ENCODE measurements around the gene PIK3R2. TPM values are rescaled to one million over a fixed set of nuclear protein-coding genes. Genes with fewer than 3 reads are reported as not detected.

Gene PIK3R2
- total RNA-seq, 2 donors from 2014 or later = 12.6 to 20.1 TPM

DNA sequence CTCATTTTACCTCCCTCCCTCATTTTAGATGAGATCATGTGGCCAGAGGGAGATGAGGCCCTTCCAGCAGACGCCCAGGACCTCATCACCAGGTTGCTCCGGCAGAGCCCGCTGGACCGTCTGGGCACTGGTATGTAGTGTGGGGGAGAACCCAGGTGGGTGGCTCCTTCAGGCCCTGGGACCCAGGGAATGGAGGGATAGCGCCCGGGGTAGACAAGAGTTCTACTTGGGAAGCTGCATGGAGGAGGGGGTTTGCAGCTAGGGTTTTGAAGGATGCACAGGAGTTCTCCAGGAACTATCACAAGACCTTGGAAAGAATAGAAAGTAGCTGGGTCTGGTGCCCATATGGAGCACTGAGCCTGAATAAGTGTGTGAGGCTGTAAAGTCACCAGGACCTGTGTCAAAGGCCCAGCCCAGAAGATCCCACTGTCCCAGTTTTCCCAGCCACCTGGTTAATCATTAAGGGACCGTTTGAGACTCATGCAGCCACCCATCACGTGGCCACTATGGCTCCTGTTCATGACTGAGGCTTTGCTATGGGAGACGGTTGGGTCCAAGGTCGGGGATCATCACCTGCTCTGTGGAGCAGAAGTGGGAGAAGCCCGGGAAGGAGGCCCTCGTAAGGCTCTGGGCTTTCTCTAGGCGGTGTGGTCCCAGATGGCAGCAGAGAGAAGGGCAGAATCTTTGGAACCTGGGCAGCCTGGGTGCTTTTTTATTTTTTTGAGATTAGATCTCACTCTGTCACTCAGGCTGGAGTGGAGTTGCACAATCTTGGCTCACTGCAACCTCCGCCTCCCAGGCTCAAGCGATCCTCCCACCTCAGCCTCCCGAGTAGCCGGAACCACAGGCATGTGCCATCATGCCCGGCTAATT lies 17.0 kb upstream of the PIK3R2 start:
- Mint-ChIP-seq H3K9me3 (no peaks in the 10 kb centered on the region), H3K4me1 (ENCODE audit: low read depth in 2 of 2) (peaks cover 0 to 14% of the 10 kb centered on the region in 2 donors), H3K27me3 (no peaks in the 10 kb centered on the region), H3K36me3 (peaks cover 10% of the 10 kb centered on the region), H3K4me3 (no peak overlapping the region), H3K27ac (peak overlapping the region in 1 of 2 donors; percentile 58)
- ATAC-seq (no peak), DNase-seq (ENCODE audit: low spot score) (no peak)

- no peaks in the 10 kb centered on the region for H3K9me3 Mint-ChIP-seq
- no peaks in the 10 kb centered on the region for H3K27me3 Mint-ChIP-seq
- ATAC-seq (no peak), DNase-seq (ENCODE audit: low spot score) (no peak)
- peaks cover 10% of the 10 kb centered on the region for H3K36me3 Mint-ChIP-seq
- H3K27ac Mint-ChIP-seq = no peak overlapping the region
- peaks cover 0 to 11% of the 10 kb centered on the region in 2 donors for H3K4me1 Mint-ChIP-seq (ENCODE audit: low read depth in 2 of 2)
- H3K4me3 Mint-ChIP-seq = no peak overlapping the region
These were observed 15.7 kb upstream of the PIK3R2 start for GRCh38 chr19:18137242-18137641.

DNA sequence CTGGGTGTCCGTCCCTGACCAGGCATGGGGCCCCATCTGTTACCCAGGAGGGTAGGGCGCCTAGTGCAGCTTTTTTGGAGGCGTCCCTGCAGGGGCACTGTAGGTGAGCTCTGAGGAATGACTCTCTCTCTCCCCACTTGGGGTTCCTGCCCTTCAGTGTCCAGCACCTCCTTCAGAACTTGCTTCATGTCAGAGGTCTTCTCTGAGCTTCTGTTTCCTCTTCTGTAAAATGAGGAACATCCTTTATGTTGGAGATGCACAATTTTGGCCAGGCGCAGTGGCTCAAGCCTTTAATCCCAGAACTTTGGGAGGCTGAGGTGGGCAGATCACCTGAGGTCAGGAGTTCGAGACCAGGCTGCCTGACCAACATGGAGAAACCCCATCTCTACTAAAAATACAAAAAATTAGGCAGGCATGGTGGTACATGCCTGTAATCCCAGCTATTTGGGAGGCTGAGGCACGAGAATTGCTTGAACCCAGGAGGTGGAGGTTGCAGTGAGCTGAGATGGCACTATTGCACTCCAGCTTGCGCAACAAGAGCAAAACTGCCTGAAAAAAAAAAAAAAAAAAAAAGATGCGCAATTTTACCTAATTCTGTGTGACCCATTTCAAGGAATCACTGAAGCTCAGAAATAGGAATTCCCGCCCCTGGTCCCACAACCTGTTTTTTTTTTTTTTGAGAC lies 15.2 kb upstream of the PIK3R2 start:
- no peak overlapping the region for H3K27ac Mint-ChIP-seq
- no peaks in the 10 kb centered on the region for H3K27me3 Mint-ChIP-seq
- H3K4me3 Mint-ChIP-seq = no peak overlapping the region
- ATAC-seq (no peak), DNase-seq (ENCODE audit: low spot score) (no peak)
- H3K36me3 Mint-ChIP-seq = peaks cover 10% of the 10 kb centered on the region
- H3K4me1 Mint-ChIP-seq (ENCODE audit: low read depth in 2 of 2) = peaks cover 0 to 11% of the 10 kb centered on the region in 2 donors
- no peaks in the 10 kb centered on the region for H3K9me3 Mint-ChIP-seq

DNA sequence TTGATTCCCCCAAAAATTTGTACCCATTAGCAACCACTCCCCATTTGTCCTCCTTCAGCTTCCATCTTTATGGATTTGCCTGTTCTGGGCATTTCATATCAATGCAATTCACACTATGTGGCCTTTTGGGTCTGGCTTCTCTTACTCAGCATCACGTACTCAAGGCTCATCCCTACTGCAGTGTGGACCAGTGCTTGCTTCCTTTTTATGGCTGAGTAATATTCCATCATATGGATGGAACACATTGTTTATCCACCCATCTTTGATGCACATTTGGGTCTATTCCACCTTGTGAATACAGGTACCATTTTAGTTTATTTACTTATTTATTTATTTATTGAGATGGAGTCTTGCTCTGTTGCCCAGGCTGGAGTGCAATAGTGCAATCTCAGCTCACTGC lies 12.5 kb upstream of the PIK3R2 start:
- DNase-seq (ENCODE audit: low spot score) (no peak), ATAC-seq (no peak)
- Mint-ChIP-seq H3K4me1 (ENCODE audit: low read depth in 2 of 2) (peaks cover 0 to 8% of the 10 kb centered on the region in 2 donors), H3K36me3 (peaks cover 10% of the 10 kb centered on the region), H3K9me3 (no peaks in the 10 kb centered on the region), H3K27ac (peak overlapping the region in 1 of 2 donors; percentile 8), H3K27me3 (no peaks in the 10 kb centered on the region), H3K4me3 (no peak overlapping the region)

- no peak overlapping the region for H3K4me3 Mint-ChIP-seq
- no peaks in the 10 kb centered on the region for H3K27me3 Mint-ChIP-seq
- peaks cover 0 to 6% of the 10 kb centered on the region in 2 donors for H3K4me1 Mint-ChIP-seq (ENCODE audit: low read depth in 2 of 2)
- ATAC-seq (no peak), DNase-seq (ENCODE audit: low spot score) (no peak)
- H3K36me3 Mint-ChIP-seq = peaks cover 10% of the 10 kb centered on the region
- H3K27ac Mint-ChIP-seq = no peak overlapping the region
- H3K9me3 Mint-ChIP-seq = no peaks in the 10 kb centered on the region
These were observed 11.9 kb upstream of the PIK3R2 start for GRCh38 chr19:18141031-18141430.

GRCh38 chr19:18143902-18144301 lies 9.1 kb upstream of the PIK3R2 start:
- Mint-ChIP-seq H3K4me1 (ENCODE audit: low read depth in 2 of 2) (peaks cover 12 to 13% of the 10 kb centered on the region in 2 donors), H3K27ac (peak overlapping the region in 1 of 2 donors; percentile 41), H3K9me3 (no peaks in the 10 kb centered on the region), H3K27me3 (no peaks in the 10 kb centered on the region), H3K4me3 (no peak overlapping the region), H3K36me3 (peaks cover 8% of the 10 kb centered on the region)
- ATAC-seq (no peak), DNase-seq (ENCODE audit: low spot score) (no peak)

DNA sequence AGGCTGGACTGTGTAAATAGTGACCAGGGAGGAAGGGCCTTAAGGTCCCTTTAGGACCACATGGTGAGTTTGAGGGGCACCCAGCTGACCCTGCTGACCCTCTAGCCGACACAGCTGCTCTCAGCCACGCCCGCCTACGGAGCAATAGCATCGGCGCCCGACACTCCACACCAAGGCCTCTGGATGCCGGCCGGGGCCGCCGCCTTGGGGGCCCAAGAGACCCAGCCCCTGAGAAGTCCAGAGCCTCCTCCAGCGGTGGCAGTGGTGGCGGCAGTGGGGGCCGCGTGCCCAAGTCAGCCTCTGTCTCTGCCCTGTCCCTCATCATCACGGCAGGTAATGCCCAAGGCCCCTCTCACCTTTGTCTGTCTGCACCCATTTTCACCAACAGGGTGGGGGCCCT lies 8.6 kb upstream of the PIK3R2 start:
- H3K9me3 Mint-ChIP-seq = no peaks in the 10 kb centered on the region
- DNase-seq (ENCODE audit: low spot score) = no peak
- H3K4me1 Mint-ChIP-seq (ENCODE audit: low read depth in 2 of 2) = peaks cover 10 to 12% of the 10 kb centered on the region in 2 donors
- no peak overlapping the region for H3K4me3 Mint-ChIP-seq
- H3K27me3 Mint-ChIP-seq = no peaks in the 10 kb centered on the region
- ATAC-seq = no peak
- H3K36me3 Mint-ChIP-seq = peaks cover 5% of the 10 kb centered on the region
- peak overlapping the region in 1 of 2 donors; percentile 41 for H3K27ac Mint-ChIP-seq

DNA sequence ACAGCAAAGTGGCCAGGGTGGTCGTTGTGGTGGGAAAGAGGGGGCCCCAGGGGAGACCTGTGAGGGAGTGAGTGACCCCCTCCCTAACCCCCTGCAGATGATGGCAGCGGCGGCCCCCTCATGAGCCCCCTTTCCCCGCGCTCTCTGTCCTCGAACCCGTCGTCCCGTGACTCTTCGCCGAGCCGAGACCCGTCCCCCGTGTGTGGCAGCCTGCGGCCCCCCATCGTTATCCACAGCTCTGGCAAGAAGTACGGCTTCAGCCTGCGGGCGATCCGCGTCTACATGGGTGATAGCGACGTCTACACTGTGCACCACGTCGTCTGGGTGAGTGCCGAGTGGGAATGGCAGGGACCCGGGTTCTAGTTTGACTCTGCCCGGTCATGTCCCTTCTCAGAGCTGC lies 8.1 kb upstream of the PIK3R2 start:
- DNase-seq (ENCODE audit: low spot score) (no peak), ATAC-seq (no peak)
- Mint-ChIP-seq H3K4me1 (ENCODE audit: low read depth in 2 of 2) (peaks cover 12 to 14% of the 10 kb centered on the region in 2 donors), H3K9me3 (no peaks in the 10 kb centered on the region), H3K4me3 (no peak overlapping the region), H3K27me3 (no peaks in the 10 kb centered on the region), H3K27ac (no peak overlapping the region), H3K36me3 (peaks cover 5% of the 10 kb centered on the region)

- ATAC-seq (no peak), DNase-seq (ENCODE audit: low spot score) (no peak)
- Mint-ChIP-seq H3K9me3 (no peaks in the 10 kb centered on the region), H3K4me3 (no peak overlapping the region), H3K36me3 (peaks cover 2% of the 10 kb centered on the region), H3K4me1 (ENCODE audit: low read depth in 2 of 2) (peaks cover 12 to 14% of the 10 kb centered on the region in 2 donors), H3K27ac (no peak overlapping the region), H3K27me3 (no peaks in the 10 kb centered on the region)
These were observed 7.5 kb upstream of the PIK3R2 start for GRCh38 chr19:18145391-18145999.

GRCh38 chr19:18147396-18147795 lies 5.6 kb upstream of the PIK3R2 start:
- DNase-seq (ENCODE audit: low spot score) (no peak), ATAC-seq (no peak)
- Mint-ChIP-seq H3K4me3 (no peak overlapping the region), H3K27me3 (no peaks in the 10 kb centered on the region), H3K9me3 (no peaks in the 10 kb centered on the region), H3K4me1 (ENCODE audit: low read depth in 2 of 2) (peaks cover 22 to 27% of the 10 kb centered on the region in 2 donors), H3K36me3 (no peaks in the 10 kb centered on the region), H3K27ac (no peak overlapping the region)

- H3K27ac Mint-ChIP-seq = peak overlapping the region in 1 of 2 donors; percentile 48
These were observed 3.4 kb upstream of the PIK3R2 start for GRCh38 chr19:18149596-18149975.

DNA sequence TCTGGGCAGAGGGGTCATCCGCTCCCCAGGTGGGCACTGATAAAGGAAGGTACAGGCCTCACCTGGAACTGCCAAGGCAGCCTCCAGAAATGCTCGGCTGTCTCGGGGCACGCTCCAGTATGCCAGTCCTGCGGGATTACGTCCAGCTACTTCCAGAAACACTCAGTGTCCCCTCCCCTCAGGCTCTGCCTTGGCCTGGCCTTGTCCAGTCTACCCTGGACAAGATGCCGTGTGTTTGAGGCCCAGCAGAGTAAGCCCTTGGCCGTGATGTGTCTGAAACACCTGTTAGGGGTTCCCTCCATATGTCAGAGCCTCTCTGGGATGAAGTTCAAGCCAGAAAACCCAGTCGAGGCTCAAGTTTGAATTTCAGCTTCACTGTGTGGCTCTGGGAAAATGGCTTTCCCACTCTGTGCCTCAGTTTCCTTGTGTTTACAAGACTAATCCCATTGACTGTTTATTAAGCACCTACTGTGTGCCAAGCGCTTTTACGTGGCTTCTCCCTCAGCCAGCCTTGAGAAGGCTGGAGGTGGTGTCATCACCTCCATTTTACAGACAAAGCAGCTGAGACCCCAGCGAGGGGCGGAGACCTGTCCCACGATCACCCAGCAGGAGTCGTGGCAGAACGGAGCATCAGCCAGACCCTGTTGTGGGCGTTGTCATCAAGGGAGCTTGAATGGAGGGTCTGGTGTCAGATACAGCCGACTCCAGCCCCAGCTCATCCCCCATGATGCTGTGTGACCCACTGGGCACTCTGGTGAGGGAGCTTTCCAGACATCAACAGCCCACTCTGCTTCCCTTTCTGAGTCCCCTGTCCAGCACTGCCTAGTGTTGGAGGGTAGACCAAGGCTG lies 2.0 kb upstream of the PIK3R2 start:
- DNase-seq (ENCODE audit: low spot score) (no peak), ATAC-seq (no peak)
- peak overlapping the region; percentile 97 for H3K27ac Mint-ChIP-seq
- no peaks in the 10 kb centered on the region for H3K27me3 Mint-ChIP-seq
- H3K9me3 Mint-ChIP-seq = no peaks in the 10 kb centered on the region
- peaks cover 34 to 40% of the 10 kb centered on the region in 2 donors for H3K4me1 Mint-ChIP-seq (ENCODE audit: low read depth in 2 of 2)
- H3K4me3 Mint-ChIP-seq = peak overlapping the region; percentile 83
- H3K36me3 Mint-ChIP-seq = no peaks in the 10 kb centered on the region

More at GRCh38 chr19:18149596-18149975, 3.4 kb upstream of the PIK3R2 start:
- Mint-ChIP-seq H3K4me1 (ENCODE audit: low read depth in 2 of 2) (peaks cover 33 to 39% of the 10 kb centered on the region in 2 donors), H3K27me3 (no peaks in the 10 kb centered on the region), H3K36me3 (no peaks in the 10 kb centered on the region), H3K4me3 (peak overlapping the region; percentile 68), H3K9me3 (no peaks in the 10 kb centered on the region)
- ATAC-seq = no peak
- DNase-seq (ENCODE audit: low spot score) = no peak

DNA sequence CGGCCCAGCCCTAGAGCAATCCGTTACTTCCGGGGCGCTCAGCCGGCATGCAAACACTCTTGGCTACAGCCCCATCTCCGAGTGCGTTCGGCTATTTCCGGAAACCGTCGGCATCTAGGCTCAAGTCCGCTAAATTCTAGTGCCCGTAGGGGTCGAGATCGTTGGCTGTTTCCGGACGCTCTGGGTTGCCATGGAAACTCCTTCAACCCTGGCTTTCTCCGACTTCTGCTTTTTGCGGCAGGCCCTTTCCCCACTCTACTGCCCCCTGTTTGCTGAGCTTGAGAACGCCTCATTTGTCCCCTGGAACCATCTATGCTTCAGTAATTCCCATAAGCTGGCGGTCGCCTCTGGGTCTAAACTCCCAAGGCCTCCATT lies 534 bp upstream of the PIK3R2 start:
- ATAC-seq = peak; percentile 81 to 83
- Mint-ChIP-seq H3K36me3 (no peaks in the 10 kb centered on the region), H3K4me1 (ENCODE audit: low read depth in 2 of 2) (peaks cover 31 to 38% of the 10 kb centered on the region in 2 donors), H3K9me3 (no peaks in the 10 kb centered on the region), H3K27ac (peak overlapping the region; percentile 97), H3K27me3 (no peaks in the 10 kb centered on the region), H3K4me3 (peak overlapping the region; percentile 83)
- peak; percentile 98 for DNase-seq (ENCODE audit: low spot score)

Data from natural killer cell treated with Interleukin-12 subunit alpha and Interleukin-12 subunit beta and Interleukin-15 and Interleukin-18, amount 100 ng/mL, for 72 hours (primary cell).